ENCODE data around the gene PNPLA5.

PNPLA5 gene

GRCh38 chr22:43833286-43834240, 58.2 kb downstream of the PNPLA5 start:
- no peak for DNase-seq

- no peak for DNase-seq
These were observed 59.2 kb downstream of the PNPLA5 start for GRCh38 chr22:43832393-43833265.

- DNase-seq, result no peak
These were observed 60.0 kb downstream of the PNPLA5 start for GRCh38 chr22:43831561-43832392.

- DNase-seq, result no peak
These were observed 60.8 kb downstream of the PNPLA5 start for GRCh38 chr22:43830931-43831560.

GRCh38 chr22:43829904-43830851, 61.6 kb downstream of the PNPLA5 start:
- DNase-seq, result no peak
